Lung (tissue), 12 donors: ENCODE data around the gene B3GNT5. TPM values are rescaled to one million over a fixed set of nuclear protein-coding genes. Genes with fewer than 3 reads are reported as not detected.

ENCODE experiments used
- ATAC-seq: fragments of 200-7000 bp; cut with Tn5 transposase; one replicate; pipeline ENCODE4 v1.9.1; 2020; ENCODE audit warnings: moderate number of reproducible peaks; ENCODE audit not compliant: insufficient read depth, low FRiP score
- DNase-seq, 3 donors: peaks; one replicate each; pipeline ENCODE4 v3.0.0-alpha.2; 2013 to 2017
- H3K27ac ChIP-seq, 2 donors: one replicate each; pipeline ENCODE4 v1.5.1; 2013; ENCODE audit warnings: mild to moderate bottlenecking in 2 of 2, moderate library complexity in 2 of 2, control low read depth in 1 of 2, inconsistent platforms in 1 of 2, low read depth in 1 of 2, low read length in 1 of 2
- H3K27me3 ChIP-seq, 3 donors: one replicate each; pipeline ENCODE4 v1.5.1; 2013; ENCODE audit warnings: low read length in 2 of 3; ENCODE audit not compliant: control insufficient read depth in 3 of 3, insufficient read depth in 3 of 3
- H3K36me3 ChIP-seq, 4 donors: one replicate each; pipeline ENCODE4 v1.5.1; 2013; ENCODE audit warnings: low read length in 4 of 4, mild to moderate bottlenecking in 1 of 4, moderate library complexity in 1 of 4; ENCODE audit not compliant: control insufficient read depth in 4 of 4, insufficient read depth in 4 of 4
- H3K4me1 ChIP-seq, 5 donors: one replicate each; pipeline ENCODE4 v1.5.1; 2013; ENCODE audit warnings: low read length in 5 of 5, mild to moderate bottlenecking in 2 of 5, moderate library complexity in 1 of 5; ENCODE audit not compliant: control insufficient read depth in 5 of 5, insufficient read depth in 5 of 5
- H3K4me3 ChIP-seq: one replicate; pipeline ENCODE4 v1.5.1; 2013; ENCODE audit warnings: mild to moderate bottlenecking, control low read depth, moderate library complexity
- H3K9ac ChIP-seq, 2 donors: one replicate each; pipeline ENCODE4 v1.5.1; 2013; ENCODE audit warnings: low read length in 2 of 2, control low read depth in 1 of 2; ENCODE audit not compliant: insufficient read depth in 1 of 2
- H3K9me3 ChIP-seq, 4 donors: one replicate each; pipeline ENCODE4 v1.5.1; 2013; ENCODE audit warnings: low read length in 3 of 4, mild to moderate bottlenecking in 1 of 4, moderate library complexity in 1 of 4; ENCODE audit not compliant: control insufficient read depth in 4 of 4, insufficient read depth in 3 of 4
- WGBS, 2 donors: extraction: QIAGEN DNeasy Blood & Tissue Kit; methylation state at CpG; one replicate each; pipeline ENCODE4 v1.1.7; 2013; 5-methylcytosine and 5-hydroxymethylcytosine counted together
- polyA plus RNA-seq, 2 donors: library from polyadenylated mRNA; stranded (reverse); fragments of 200-250 nt; gene quantifications; one replicate each; pipeline ENCODE4 v1.2.1, GENCODE V29; 2013
- total RNA-seq, 2 donors: library from RNA; depleted of rRNA in 1 of 2; stranded (reverse); fragments of >200 nt in 1 of 2; gene quantifications; one replicate each; pipeline ENCODE4 v1.2.1, GENCODE V29; 2014 to 2021
- TF ChIP-seq, protein P1 (sequence below): IDR thresholded peaks from 2 replicates; pipeline ENCODE4 v1.5.1; 2012; ENCODE audit warnings: mild to moderate bottlenecking; ENCODE audit errors: control extremely low read depth, extremely low read depth
- donor health status: control.
- donor health status: control.
- donor health status: Bipolar disorder and iron deficiency.
- donor health status: healthy.
- donor health status: DM: yes; HTN: yes; CAD: no.

Gene B3GNT5
- total and polyA plus RNA-seq, 4 donors: 13.5 to 43.1 (median 26.8) TPM

DNA sequence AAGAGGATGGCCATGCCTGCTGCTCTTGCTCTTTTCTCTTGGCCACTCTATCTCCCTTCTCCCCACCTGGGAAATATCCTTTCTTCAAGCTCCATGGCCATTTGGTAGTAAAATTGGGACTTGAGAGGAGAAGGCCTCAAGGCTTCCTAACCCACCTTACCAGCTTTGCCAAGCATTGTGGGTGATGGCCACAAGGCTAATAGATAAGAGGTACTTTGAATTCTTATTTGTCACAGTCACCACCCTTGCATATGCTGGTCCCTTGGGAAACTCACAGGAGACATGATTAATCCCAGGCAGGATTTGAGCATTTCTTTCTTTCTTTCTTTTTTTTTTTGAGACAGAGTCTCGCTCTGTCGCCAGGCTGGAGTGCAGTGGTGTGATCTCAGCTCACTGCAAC, 37.2 kb downstream of the B3GNT5 start:
- H3K27ac ChIP-seq: no peak overlapping the region
- no peaks in the 10 kb centered on the region for H3K9me3 ChIP-seq
- TF ChIP-seq, protein P1, sequence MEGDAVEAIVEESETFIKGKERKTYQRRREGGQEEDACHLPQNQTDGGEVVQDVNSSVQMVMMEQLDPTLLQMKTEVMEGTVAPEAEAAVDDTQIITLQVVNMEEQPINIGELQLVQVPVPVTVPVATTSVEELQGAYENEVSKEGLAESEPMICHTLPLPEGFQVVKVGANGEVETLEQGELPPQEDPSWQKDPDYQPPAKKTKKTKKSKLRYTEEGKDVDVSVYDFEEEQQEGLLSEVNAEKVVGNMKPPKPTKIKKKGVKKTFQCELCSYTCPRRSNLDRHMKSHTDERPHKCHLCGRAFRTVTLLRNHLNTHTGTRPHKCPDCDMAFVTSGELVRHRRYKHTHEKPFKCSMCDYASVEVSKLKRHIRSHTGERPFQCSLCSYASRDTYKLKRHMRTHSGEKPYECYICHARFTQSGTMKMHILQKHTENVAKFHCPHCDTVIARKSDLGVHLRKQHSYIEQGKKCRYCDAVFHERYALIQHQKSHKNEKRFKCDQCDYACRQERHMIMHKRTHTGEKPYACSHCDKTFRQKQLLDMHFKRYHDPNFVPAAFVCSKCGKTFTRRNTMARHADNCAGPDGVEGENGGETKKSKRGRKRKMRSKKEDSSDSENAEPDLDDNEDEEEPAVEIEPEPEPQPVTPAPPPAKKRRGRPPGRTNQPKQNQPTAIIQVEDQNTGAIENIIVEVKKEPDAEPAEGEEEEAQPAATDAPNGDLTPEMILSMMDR: no peak
- no peak overlapping the region for H3K4me3 ChIP-seq
- ATAC-seq (no peak), DNase-seq (no peak)
- H3K36me3 ChIP-seq: no peaks in the 10 kb centered on the region
- WGBS, 2 donors: 94 to 100% methylated on average over 2 of the region's 2 CpGs
- peaks cover 0 to 6% (median 3%) of the 10 kb centered on the region in 5 donors for H3K4me1 ChIP-seq
- no peaks in the 10 kb centered on the region for H3K27me3 ChIP-seq
- no peak overlapping the region for H3K9ac ChIP-seq

DNA sequence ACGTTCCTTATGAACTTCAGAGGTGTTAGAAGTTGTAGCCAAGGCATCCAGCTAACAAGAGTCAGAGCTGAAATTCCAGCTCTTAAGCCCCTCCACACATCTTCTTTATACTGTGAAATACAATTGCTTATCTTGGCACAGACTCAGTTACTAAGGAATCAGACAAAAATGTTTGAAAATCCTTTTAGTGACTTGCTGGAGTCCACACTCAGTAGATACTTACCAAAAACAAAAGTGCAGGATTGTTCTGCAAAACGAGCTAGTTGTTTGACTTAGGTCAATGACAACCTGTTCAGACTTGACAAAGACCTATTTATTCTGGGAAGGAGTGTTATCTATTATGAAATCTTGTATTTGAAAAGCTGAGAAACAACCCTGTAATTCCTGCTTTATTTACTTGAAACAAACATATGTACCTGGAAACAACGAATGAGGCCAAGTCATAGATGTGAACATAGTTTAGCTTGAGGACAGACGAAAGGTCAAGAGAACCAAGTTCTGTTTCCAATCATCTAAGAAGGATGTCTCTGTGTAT, 38.5 kb downstream of the B3GNT5 start:
- no peak overlapping the region for H3K27ac ChIP-seq
- no peaks in the 10 kb centered on the region for H3K27me3 ChIP-seq
- peaks cover 0 to 4% (median 2%) of the 10 kb centered on the region in 5 donors for H3K4me1 ChIP-seq
- TF ChIP-seq, protein P1: no peak
- 69 to 81% methylated on average over 4 of the region's 4 CpGs for WGBS, 2 donors
- no peaks in the 10 kb centered on the region for H3K36me3 ChIP-seq
- H3K4me3 ChIP-seq: no peak overlapping the region
- H3K9me3 ChIP-seq: no peaks in the 10 kb centered on the region
- DNase-seq (peak in 2 of 3 donors; percentile 53 to 63), ATAC-seq (no peak)
- H3K9ac ChIP-seq: no peak overlapping the region

DNA sequence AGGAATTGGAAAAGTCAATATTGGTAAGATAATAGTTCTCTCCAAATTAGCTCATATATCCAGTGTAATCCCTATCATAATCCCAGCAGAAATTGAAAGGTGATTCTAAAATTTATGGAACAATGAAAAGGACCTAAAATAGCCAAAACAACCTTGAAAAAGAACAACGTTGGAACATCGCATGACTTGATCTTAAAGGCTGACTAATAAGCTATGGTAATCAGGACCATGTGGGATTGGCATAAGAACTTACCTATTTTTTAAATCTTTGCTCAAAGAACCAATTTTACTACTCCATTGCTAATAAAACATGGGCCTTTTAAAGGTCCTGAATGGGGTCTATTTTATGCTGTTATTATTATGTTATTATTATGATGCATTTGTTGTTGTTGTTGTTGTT, 40.9 kb downstream of the B3GNT5 start:
- Histone ChIP-seq H3K27me3 (no peaks in the 10 kb centered on the region), H3K9ac (no peak overlapping the region), H3K4me3 (no peak overlapping the region), H3K4me1 (peaks cover 0 to 6% (median 0%) of the 10 kb centered on the region in 5 donors), H3K27ac (no peak overlapping the region), H3K9me3 (no peaks in the 10 kb centered on the region), H3K36me3 (no peaks in the 10 kb centered on the region)
- WGBS, 2 donors: 94 to 96% methylated on average over 2 of the region's 2 CpGs
- ATAC-seq (no peak), DNase-seq (no peak)
- TF ChIP-seq, protein P1: no peak

DNA sequence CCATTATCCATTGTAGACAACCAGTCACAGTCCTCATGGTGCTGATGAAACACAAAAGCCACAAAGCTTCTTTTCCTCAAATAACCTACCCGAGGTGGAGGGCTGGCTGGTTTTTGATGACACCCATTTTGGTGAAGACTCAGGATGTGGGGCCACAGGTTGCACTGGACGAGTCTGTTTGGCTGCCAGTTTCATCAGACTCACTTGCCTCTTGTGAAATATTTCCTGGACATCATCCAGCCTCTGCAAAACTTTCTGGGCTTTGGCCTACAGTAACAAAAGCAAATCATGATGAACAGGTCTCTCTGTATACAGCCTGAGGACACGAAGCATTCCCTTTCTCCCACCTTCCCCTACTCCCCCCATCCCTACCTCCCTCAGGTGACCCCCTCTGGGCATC, 42.2 kb downstream of the B3GNT5 start:
- H3K4me3 ChIP-seq: no peak overlapping the region
- ATAC-seq: peak; percentile 23
- TF ChIP-seq, protein P1: no peak
- H3K27ac ChIP-seq: peak overlapping the region in 1 of 2 donors; percentile 26
- H3K27me3 ChIP-seq: no peaks in the 10 kb centered on the region
- H3K36me3 ChIP-seq: no peaks in the 10 kb centered on the region
- 26 to 29% methylated on average over 3 of the region's 3 CpGs for WGBS, 2 donors
- no peaks in the 10 kb centered on the region for H3K9me3 ChIP-seq
- peak in 1 of 3 donors; percentile 42 for DNase-seq
- H3K9ac ChIP-seq: no peak overlapping the region
- H3K4me1 ChIP-seq: peaks cover 0 to 8% (median 0%) of the 10 kb centered on the region in 5 donors
